ENCODE results near the gene CHMP4B.
"Not testable (repeated sequence)": the region's sequence is repeated elsewhere in the genome, so short reads cannot be mapped to it uniquely, and the experiment has no call there.

The CHMP4B gene

GRCh38 chr20:33790566-33790965 is 20.6 kb upstream of the CHMP4B start:
- peak; percentile 71 for DNase-seq

- no peak for DNase-seq
Observed at GRCh38 chr20:33791021-33791420, 20.1 kb upstream of the CHMP4B start.

GRCh38 chr20:33791540-33791939 is 19.6 kb upstream of the CHMP4B start:
- no peak for DNase-seq

- DNase-seq, result peak; percentile 15
Observed at GRCh38 chr20:33791959-33792597, 19.1 kb upstream of the CHMP4B start.

GRCh38 chr20:33792598-33792989 is 18.6 kb upstream of the CHMP4B start:
- DNase-seq, result not testable (repeated sequence)

- no peak for DNase-seq
Observed at GRCh38 chr20:33793011-33793931, 17.9 kb upstream of the CHMP4B start.

GRCh38 chr20:33796263-33796906 is 14.8 kb upstream of the CHMP4B start:
- DNase-seq, result peak; percentile 98

- DNase-seq, result peak; percentile 34
Observed at GRCh38 chr20:33796907-33797544, 14.1 kb upstream of the CHMP4B start.

- no peak for DNase-seq
Observed at GRCh38 chr20:33798444-33798843, 12.7 kb upstream of the CHMP4B start.

GRCh38 chr20:33803921-33804337 is 7.2 kb upstream of the CHMP4B start:
- no peak for DNase-seq

- no peak for DNase-seq
Observed at GRCh38 chr20:33808388-33808787, 2.8 kb upstream of the CHMP4B start.

- DNase-seq, result no peak
Observed at GRCh38 chr20:33810259-33810658, 889 bp upstream of the CHMP4B start.

- peak; percentile 25 for DNase-seq
Observed at GRCh38 chr20:33811776-33812151, 616 bp downstream of the CHMP4B start.

GRCh38 chr20:33812152-33812849 is 1.2 kb downstream of the CHMP4B start:
- DNase-seq, result no peak

GRCh38 chr20:33812908-33813462 is 1.8 kb downstream of the CHMP4B start:
- DNase-seq, result peak; percentile 31

GRCh38 chr20:33814238-33814712 is 3.1 kb downstream of the CHMP4B start:
- DNase-seq, result no peak

GRCh38 chr20:33815671-33816070 is 4.5 kb downstream of the CHMP4B start:
- DNase-seq, result no peak

GRCh38 chr20:33816191-33816590 is 5.0 kb downstream of the CHMP4B start:
- DNase-seq, result no peak

- DNase-seq, result no peak
Observed at GRCh38 chr20:33817411-33817810, 6.3 kb downstream of the CHMP4B start.

- DNase-seq, result no peak
Observed at GRCh38 chr20:33819456-33819855, 8.3 kb downstream of the CHMP4B start.

GRCh38 chr20:33820362-33820761 is 9.2 kb downstream of the CHMP4B start:
- DNase-seq, result no peak

GRCh38 chr20:33821270-33821836 is 10.2 kb downstream of the CHMP4B start:
- DNase-seq, result no peak
